Endothelial cell of umbilical vein (primary cell): ENCODE results near the gene N4BP3. TPM values are rescaled to one million over a fixed set of nuclear protein-coding genes. Genes with fewer than 3 reads are reported as not detected.

Experiments
- BruUV-seq: library from RNA; stranded (reverse); fragments of 400-500 nt; replicated peaks from 2 replicates; lab custom pipeline; 2021; lab: Mats Ljungman, UMichigan
- CTCF ChIA-PET: fragments of 300-600, 350-600 bp; sonication (Branson Sonifier 250); formaldehyde crosslinking; loops from one replicate; lab custom pipeline; 2021; ENCODE audit warnings: antibody characterized with exemption, inconsistent platforms; lab: Charles Lee
- POLR2A ChIA-PET: fragments of 300-600, 350-600 bp; sonication (Branson Sonifier 250); formaldehyde crosslinking; loops from one replicate; lab custom pipeline; 2021; ENCODE audit warnings: antibody characterized with exemption, inconsistent platforms; lab: Charles Lee
- DNase-seq: peaks from one replicate; pipeline ENCODE4 v3.0.0-alpha.2; 2011; ENCODE audit warnings: low read depth, low spot score
- FAIRE-seq: peaks from 2 replicates; lab custom pipeline; 2011; peaks lifted over from hg19 to GRCh38; lab: Jason Lieb, UNC
- H2AFZ ChIP-seq: 2 replicates; pipeline ENCODE4 v1.6.0; 2012; ENCODE audit warnings: low read depth, low read length, control low read depth, inconsistent platforms
- H3K27ac ChIP-seq: 2 replicates; pipeline ENCODE4 v1.5.1; 2011; ENCODE audit warnings: low read depth, mild to moderate bottlenecking, control low read depth, low read length, moderate library complexity; ENCODE audit not compliant: insufficient read depth
- H3K27me3 ChIP-seq, 2 experiments: 2 replicates each; pipeline versions ENCODE4 v1.6.0 to v1.6.1; 2011; ENCODE audit warnings: low read length in 2 of 2, mixed read lengths in 1 of 2; ENCODE audit not compliant: control insufficient read depth in 2 of 2, insufficient read depth in 2 of 2
- H3K36me3 ChIP-seq, 2 experiments: 2 replicates in 1 of 2; 3 replicates in 1 of 2; pipeline ENCODE4 v1.5.1; 2011; ENCODE audit warnings: low read length in 2 of 2, mild to moderate bottlenecking in 1 of 2, moderate library complexity in 1 of 2; ENCODE audit not compliant: control insufficient read depth in 2 of 2, insufficient read depth in 2 of 2; ENCODE audit errors: extremely low read depth in 1 of 2
- H3K4me1 ChIP-seq: 3 replicates; pipeline ENCODE4 v1.5.1; 2011; ENCODE audit warnings: mild to moderate bottlenecking, low read length; ENCODE audit not compliant: control insufficient read depth, insufficient read depth; ENCODE audit errors: extremely low read depth
- H3K4me2 ChIP-seq: 2 replicates; pipeline ENCODE4 v1.6.1; 2011; ENCODE audit warnings: low read length, control low read depth, mixed read lengths; ENCODE audit not compliant: insufficient read depth
- H3K4me3 ChIP-seq, 3 experiments: fragments of 200-600 bp in 1 of 3; sonication (generic), shearing (Covaris generic) in 1 of 3; replicated peaks in 1 of 3; 2 replicates each; pipeline ENCODE4 v1.5.1; 2011 to 2016; ENCODE audit warnings: control low read depth in 3 of 3, low read length in 3 of 3, mild to moderate bottlenecking in 2 of 3, inconsistent platforms in 1 of 3, low read depth in 1 of 3, moderate library complexity in 1 of 3; ENCODE audit not compliant: insufficient read depth in 1 of 3
- H3K79me2 ChIP-seq: 2 replicates; pipeline ENCODE4 v1.6.0; 2012; ENCODE audit warnings: low read length, inconsistent platforms; ENCODE audit not compliant: control insufficient read depth, insufficient read depth
- H3K9ac ChIP-seq: replicated peaks from 2 replicates; pipeline ENCODE3; 2011; ENCODE audit warnings: low read length, control low read depth; ENCODE audit not compliant: insufficient read depth; ENCODE audit errors: extremely low read depth
- H3K9me1 ChIP-seq: replicated peaks from 3 replicates; pipeline ENCODE4 v1.6.0; 2011; ENCODE audit warnings: mild to moderate bottlenecking, low read length; ENCODE audit not compliant: control insufficient read depth, insufficient read depth; ENCODE audit errors: extremely low read depth
- H3K9me3 ChIP-seq: replicated peaks from 2 replicates; pipeline ENCODE4 v1.5.1; 2012; ENCODE audit warnings: low read length, inconsistent platforms; ENCODE audit not compliant: control insufficient read depth, insufficient read depth
- H4K20me1 ChIP-seq: replicated peaks from 2 replicates; pipeline ENCODE3; 2011; ENCODE audit warnings: mild to moderate bottlenecking, low read length; ENCODE audit not compliant: control insufficient read depth, insufficient read depth; ENCODE audit errors: extremely low read depth
- CTCF ChIP-seq, 2 donors: IDR thresholded peaks; 1 replicate in 1 of 2; 2 replicates in 1 of 2; pipeline ENCODE4 v1.5.1; 2011; ENCODE audit warnings: low read length in 2 of 2, mild to moderate bottlenecking in 2 of 2, moderate library complexity in 2 of 2, control low read depth in 1 of 2, inconsistent platforms in 1 of 2, low read depth in 1 of 2; ENCODE audit not compliant: insufficient read depth in 1 of 2; ENCODE audit errors: extremely low read depth in 1 of 2
- EZH2 ChIP-seq: IDR thresholded peaks from 2 replicates; pipeline ENCODE4 v1.6.1; 2012; ENCODE audit warnings: borderline replicate concordance, low read depth, mild to moderate bottlenecking, moderate library complexity, low read length, inconsistent platforms; ENCODE audit not compliant: severe bottlenecking
- FOS ChIP-seq: IDR thresholded peaks from 2 replicates; pipeline ENCODE4 v1.6.1; 2011; ENCODE audit warnings: mild to moderate bottlenecking, low read length, moderate library complexity, borderline replicate concordance; ENCODE audit not compliant: insufficient read depth
- GATA2 ChIP-seq: IDR thresholded peaks from 2 replicates; pipeline ENCODE4 v1.7.0; 2011; ENCODE audit warnings: low read depth, mild to moderate bottlenecking, moderate library complexity, mixed read lengths, low read length; ENCODE audit not compliant: insufficient read length, insufficient read depth
- JUN ChIP-seq: IDR thresholded peaks from 2 replicates; pipeline ENCODE4 v1.6.1; 2011; ENCODE audit warnings: borderline replicate concordance, low read depth; ENCODE audit not compliant: insufficient read length, insufficient read depth
- MAX ChIP-seq: IDR thresholded peaks from 2 replicates; pipeline ENCODE4 v1.6.1; 2011; ENCODE audit not compliant: insufficient read depth, insufficient read length
- MYC ChIP-seq: IDR thresholded peaks from one replicate; pipeline ENCODE4 v1.6.1; 2011; ENCODE audit warnings: mild to moderate bottlenecking, low read depth, low read length
- POLR2A ChIP-seq: IDR thresholded peaks from 2 replicates; pipeline ENCODE4 v1.6.1; 2012; ENCODE audit warnings: low read depth, mild to moderate bottlenecking, control low read depth, low read length
- POLR2AphosphoS5 ChIP-seq: IDR thresholded peaks from 2 replicates; pipeline ENCODE4 v1.6.1; 2012; ENCODE audit warnings: low read depth, mild to moderate bottlenecking, control low read depth, low read length, moderate library complexity; ENCODE audit not compliant: insufficient read depth
- dilution Hi-C: fragments of 300-500 bp; cut with MboI; formaldehyde crosslinking; loops from one replicate; pipeline ENCODE4 v1.15.0; 2019; ENCODE audit warnings: low sequenced_read_pairs; ENCODE audit not compliant: extremely low pct_ligation_motif_present
- intact Hi-C: fragments of 100-400 bp; cut with micrococcal nuclease; formaldehyde crosslinking; loops from one replicate; pipeline ENCODE4 v1.10.0; 2022
- polyA plus RNA-seq, 4 experiments: library from polyadenylated mRNA; depleted of rRNA in 3 of 4; stranded (reverse) in 3 of 4; unstranded in 1 of 4; fragments of >200 nt; gene quantifications; 2 replicates each; pipeline versions ENCODE4 v1.2.1 to v1.2.3, GENCODE V29; 2011 to 2012; ENCODE audit warnings: missing spikeins in 1 of 4
- total RNA-seq: library from RNA; stranded (reverse); gene quantifications from 2 replicates; pipeline ENCODE4 v1.2.3, GENCODE V29; 2021

The N4BP3 gene
- total and polyA plus RNA-seq, 2 donors (not counting 3 experiments of a cell fraction or from before 2014, with no cell fraction given), result 11.8 to 38.2 TPM

GRCh38 chr5:178122346-178122745 lies 9.0 kb downstream of the N4BP3 start:
- no peak overlapping the region for H3K4me2 ChIP-seq
- dilution Hi-C loops, result no loop called here
- H3K9me1 ChIP-seq, result no peaks in the 10 kb centered on the region
- H3K4me1 ChIP-seq, result peaks cover 27% of the 10 kb centered on the region
- H2AFZ ChIP-seq, result no peak overlapping the region
- H3K36me3 ChIP-seq, result peaks cover 0 to 21% of the 10 kb centered on the region in 2 experiments
- H3K9me3 ChIP-seq, result no peaks in the 10 kb centered on the region
- no peaks in the 10 kb centered on the region for H3K27me3 ChIP-seq
- no peaks in the 10 kb centered on the region for H4K20me1 ChIP-seq
- POLR2A ChIA-PET, result no interaction called here
- no peak overlapping the region for H3K4me3 ChIP-seq
- intact Hi-C loops, result no loop called here
- H3K27ac ChIP-seq, result no peak overlapping the region
- CTCF ChIA-PET, result interaction anchor here (1.1 to 1.5 kb wide), 3 partner anchors 12 to 37 kb away, joined by 3 read pairs; no protein-coding TSS in a partner anchor
- no peaks in the 10 kb centered on the region for H3K79me2 ChIP-seq
- no peak overlapping the region for H3K9ac ChIP-seq
- DNase-seq, result no peak
- FAIRE-seq, result no peak
- TF ChIP-seq MYC (no peak), JUN (no peak), GATA2 (no peak), POLR2AphosphoS5 (no peak), EZH2 (no peak), FOS (no peak)
- BruUV-seq, result no TSS peak

- H3K27ac ChIP-seq, result no peak overlapping the region
- ChIA-PET CTCF (interaction anchor here (1.1 to 1.6 kb wide), 4 partner anchors 13 to 48 kb away, joined by 3 to 7 read pairs (median 3); no protein-coding TSS in a partner anchor), POLR2A (no interaction called here)
- H4K20me1 ChIP-seq, result no peaks in the 10 kb centered on the region
- TF ChIP-seq EZH2 (no peak), FOS (no peak), JUN (no peak), POLR2A (no peak), CTCF (IDR thresholded peaks at IDR 0.05; ENCODE audit: extremely low read depth in 1 of 2, insufficient read depth in 1 of 2, low read depth in 1 of 2, low read length in 2 of 2) (no peak), GATA2 (no peak), MAX (no peak), MYC (no peak), POLR2AphosphoS5 (no peak)
- H3K4me1 ChIP-seq, result peaks cover 18% of the 10 kb centered on the region
- DNase-seq (no peak), FAIRE-seq (no peak)
- H3K4me3 ChIP-seq, result no peak overlapping the region
- intact Hi-C loops, result no loop called here
- no peaks in the 10 kb centered on the region for H3K9me3 ChIP-seq
- peaks cover 0 to 21% of the 10 kb centered on the region in 2 experiments for H3K36me3 ChIP-seq
- no peaks in the 10 kb centered on the region for H3K79me2 ChIP-seq
- H3K9me1 ChIP-seq, result no peaks in the 10 kb centered on the region
- no TSS peak for BruUV-seq
- dilution Hi-C loops, result no loop called here
- H3K27me3 ChIP-seq, result no peaks in the 10 kb centered on the region
- H3K9ac ChIP-seq, result no peak overlapping the region
- H3K4me2 ChIP-seq, result no peak overlapping the region
- H2AFZ ChIP-seq, result no peak overlapping the region
These were observed 10.0 kb downstream of the N4BP3 start for GRCh38 chr5:178123094-178123965.
